Upper lobe of left lung (tissue), 6 donors: ENCODE measurements around the gene RHCE. TPM values are rescaled to one million over a fixed set of nuclear protein-coding genes. Genes with fewer than 3 reads are reported as not detected.
"Not testable (repeated sequence)": the region's sequence is repeated elsewhere in the genome, so short reads cannot be mapped to it uniquely, and the experiment has no call there.

Experiments
- ATAC-seq, 2 donors: fragments of 200-7000 bp; cut with Tn5 transposase; one replicate each; pipeline ENCODE4 v1.9.1; 2022; ENCODE audit warnings: mild to moderate bottlenecking in 2 of 2, moderate library complexity in 2 of 2; ENCODE audit not compliant: low FRiP score in 2 of 2
- DNase-seq, 2 donors: peaks; one replicate each; pipeline ENCODE4 v3.0.0-alpha.2; 2019 to 2020
- H3K27ac ChIP-seq, 4 donors: fragments of 200-600 bp; sonication (generic); one replicate each; pipeline ENCODE4 v1.5.1; 2016 to 2019
- H3K27me3 ChIP-seq, 4 donors: fragments of 200-600 bp; sonication (generic); one replicate each; pipeline ENCODE4 v1.5.1; 2017 to 2019
- H3K36me3 ChIP-seq, 4 donors: fragments of 200-600 bp; sonication (generic); one replicate each; pipeline ENCODE4 v1.5.1; 2016 to 2019
- H3K4me1 ChIP-seq, 4 donors: fragments of 200-600 bp; sonication (generic); one replicate each; pipeline ENCODE4 v1.5.1; 2018 to 2019
- H3K4me3 ChIP-seq, 4 donors: fragments of 200-600 bp; sonication (generic); one replicate each; pipeline ENCODE4 v1.5.1; 2017 to 2019; ENCODE audit warnings: mild to moderate bottlenecking in 2 of 4, moderate library complexity in 1 of 4
- H3K9me3 ChIP-seq, 4 donors: fragments of 200-600 bp; sonication (generic); one replicate each; pipeline ENCODE4 v1.5.1; 2018 to 2019
- CTCF ChIP-seq, 6 experiments: fragments of 450-650 bp in 4 of 6; fragments of 200-600 bp in 2 of 6; sonication (generic) in 2 of 6; IDR thresholded peaks; one replicate each; pipeline ENCODE4 v1.5.1; 2016 to 2019; ENCODE audit warnings: antibody characterized with exemption in 6 of 6
- EP300 ChIP-seq, 4 donors: sonication (generic); formaldehyde crosslinking; IDR thresholded peaks; one replicate each; pipeline ENCODE4 v1.5.1; 2017; ENCODE audit warnings: antibody characterized with exemption in 4 of 4, control low read depth in 2 of 4
- POLR2A ChIP-seq, 4 donors: fragments of 450-650 bp; IDR thresholded peaks; one replicate each; pipeline ENCODE4 v1.5.1; 2016 to 2017; ENCODE audit warnings: antibody characterized with exemption in 4 of 4, mild to moderate bottlenecking in 2 of 4
- POLR2AphosphoS5 ChIP-seq, 2 donors: sonication (generic); formaldehyde crosslinking; IDR thresholded peaks; one replicate each; pipeline ENCODE4 v1.5.1; 2017; ENCODE audit warnings: antibody characterized with exemption in 2 of 2
- WGBS, 2 donors: methylation state at CpG; one replicate each; pipeline ENCODE4 v1.1.5; 2017 to 2018; 5-methylcytosine and 5-hydroxymethylcytosine counted together
- total RNA-seq, 6 donors: library from RNA; depleted of rRNA in 4 of 6; stranded (reverse); fragments of >200 nt in 4 of 6; gene quantifications; one replicate each; pipeline versions ENCODE4 v1.1.0 to v1.2.1, GENCODE V29; 2016 to 2021
- donor health status: DM: no; HTN: no; CAD: no; lungs with moderate emphysema.
- donor health status: DM: no; HTN: yes; CAD: no; lungs with severe emphysema.

The RHCE gene
- total RNA-seq, 6 donors from 2014 or later = 0.34 to 2.4 (median 2.1) TPM; not detected in 1

DNA sequence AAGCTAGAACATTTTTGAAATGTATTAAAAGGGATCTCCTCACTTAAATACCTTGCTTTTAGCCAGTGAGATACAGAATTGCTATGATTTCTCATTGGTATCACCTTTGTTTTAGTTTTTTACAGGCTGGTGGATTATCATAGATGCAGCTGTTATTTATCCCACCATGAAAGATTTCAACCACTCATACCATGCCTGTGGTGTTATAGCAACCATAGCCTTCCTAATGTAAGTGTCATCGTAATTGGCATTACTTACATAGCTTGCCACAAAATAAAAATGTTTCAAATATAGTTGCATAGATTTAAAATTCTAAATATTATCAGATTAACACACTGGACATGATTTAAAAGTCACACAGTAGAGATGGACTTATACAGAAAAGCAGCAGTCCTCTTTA is 77.8 kb downstream of the RHCE start:
- peaks cover 11 to 28% (median 20%) of the 10 kb centered on the region in 4 donors for H3K4me1 ChIP-seq
- no peaks in the 10 kb centered on the region for H3K27me3 ChIP-seq
- H3K27ac ChIP-seq = no peak overlapping the region
- DNase-seq (no peak), ATAC-seq (no peak)
- H3K9me3 ChIP-seq = no peaks in the 10 kb centered on the region
- H3K36me3 ChIP-seq = peaks cover 6 to 48% (median 15%) of the 10 kb centered on the region in 4 donors
- TF ChIP-seq EP300 (IDR thresholded peaks at IDR 0.05) (no peak), POLR2A (IDR thresholded peaks at IDR 0.05) (no peak), CTCF (IDR thresholded peaks at IDR 0.05) (no peak), POLR2AphosphoS5 (IDR thresholded peaks at IDR 0.05) (no peak)
- H3K4me3 ChIP-seq = no peak overlapping the region
- 93 to 97% methylated on average over 1 of the region's 1 CpG for WGBS, 2 donors

GRCh38 chr1:25341746-25342145 is 78.9 kb downstream of the RHCE start:
- no peak overlapping the region for H3K27ac ChIP-seq
- no peaks in the 10 kb centered on the region for H3K27me3 ChIP-seq
- H3K4me1 ChIP-seq = peaks cover 11 to 28% (median 20%) of the 10 kb centered on the region in 4 donors
- WGBS, 2 donors = 81 to 88% methylated on average over 6 of the region's 6 CpGs
- no peak overlapping the region for H3K4me3 ChIP-seq
- TF ChIP-seq POLR2AphosphoS5 (IDR thresholded peaks at IDR 0.05) = no peak
- TF ChIP-seq CTCF (IDR thresholded peaks at IDR 0.05) = no peak
- TF ChIP-seq POLR2A (IDR thresholded peaks at IDR 0.05) = no peak
- TF ChIP-seq EP300 (IDR thresholded peaks at IDR 0.05) = no peak
- DNase-seq (no peak), ATAC-seq (no peak)
- no peaks in the 10 kb centered on the region for H3K9me3 ChIP-seq
- H3K36me3 ChIP-seq = peaks cover 0 to 38% (median 13%) of the 10 kb centered on the region in 4 donors

DNA sequence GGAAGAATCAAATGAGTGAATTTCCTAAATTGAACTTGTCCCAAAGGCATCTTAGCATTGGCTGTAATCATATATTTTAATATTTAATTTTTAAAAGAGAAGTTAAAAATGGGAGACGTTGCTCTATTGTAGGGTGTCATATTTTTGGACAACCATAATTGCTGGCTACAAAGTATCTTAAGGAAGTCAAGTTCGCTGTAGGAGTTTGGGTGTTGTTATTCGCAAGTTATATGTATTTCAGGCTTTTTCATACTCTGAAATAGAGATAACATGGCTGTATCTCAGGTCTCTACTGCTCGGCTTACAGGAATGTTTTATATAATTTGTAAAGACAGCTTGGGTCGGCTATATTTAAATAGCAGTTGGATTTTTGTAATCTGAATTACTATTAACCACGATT is 81.6 kb downstream of the RHCE start:
- no peaks in the 10 kb centered on the region for H3K9me3 ChIP-seq
- peak overlapping the region; percentile 36 to 89 (median 74) for H3K4me3 ChIP-seq
- WGBS, 2 donors = 0% methylated on average over 6 of the region's 6 CpGs
- peaks cover 11 to 28% (median 20%) of the 10 kb centered on the region in 4 donors for H3K4me1 ChIP-seq
- ATAC-seq = no peak
- H3K27ac ChIP-seq = peak overlapping the region; percentile 94 to 97 (median 96)
- DNase-seq = no peak
- H3K36me3 ChIP-seq = peaks cover 0 to 12% (median 6%) of the 10 kb centered on the region in 4 donors
- TF ChIP-seq POLR2A (IDR thresholded peaks at IDR 0.05) = no peak
- no peak for TF ChIP-seq EP300 (IDR thresholded peaks at IDR 0.05)
- no peak for TF ChIP-seq CTCF (IDR thresholded peaks at IDR 0.05)
- no peak for TF ChIP-seq POLR2AphosphoS5 (IDR thresholded peaks at IDR 0.05)
- H3K27me3 ChIP-seq = no peaks in the 10 kb centered on the region

DNA sequence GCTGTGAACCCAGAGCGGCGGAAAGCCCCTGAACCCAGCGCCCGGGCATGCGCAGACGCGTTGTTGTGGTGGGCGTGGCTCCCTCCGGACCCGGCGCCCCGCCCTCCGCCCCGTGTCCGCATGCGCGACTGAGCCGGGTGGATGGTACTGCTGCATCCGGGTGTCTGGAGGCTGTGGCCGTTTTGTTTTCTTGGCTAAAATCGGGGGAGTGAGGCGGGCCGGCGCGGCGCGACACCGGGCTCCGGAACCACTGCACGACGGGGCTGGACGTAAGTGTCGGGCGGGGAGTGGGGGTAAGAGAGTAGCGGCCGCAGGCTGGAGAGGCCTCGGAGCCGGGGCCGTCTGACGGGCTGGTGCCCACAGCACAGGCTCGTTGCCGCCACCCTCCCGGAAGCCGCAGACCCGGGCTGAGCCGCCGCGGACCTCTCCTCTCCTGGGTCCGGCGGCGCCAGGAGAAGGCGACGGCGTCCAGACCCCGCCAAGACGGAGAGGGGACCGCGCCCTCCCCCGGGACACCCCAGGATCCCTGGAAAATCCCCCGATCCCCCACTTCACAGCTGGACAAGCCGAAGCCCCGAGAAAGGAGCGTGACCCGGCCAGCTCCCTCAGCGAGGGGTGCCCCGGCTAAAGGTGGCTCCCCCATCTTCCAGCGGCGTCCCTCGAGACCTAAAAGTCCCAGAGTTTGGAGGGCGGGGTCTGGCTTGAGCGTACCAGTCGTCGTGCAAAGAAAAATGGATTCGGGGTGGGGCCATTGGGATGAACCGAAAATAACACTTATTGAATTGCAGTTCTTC is 82.2 kb downstream of the RHCE start, which contains the start of gene TMEM50A:
Gene TMEM50A (plus strand): TSS at position 147 of the 794 bp plus-strand sequence. CDS start 2,153 bp downstream, outside the sequence.
- Histone ChIP-seq H3K36me3 (peaks cover 0 to 8% (median 4%) of the 10 kb centered on the region in 4 donors), H3K9me3 (no peaks in the 10 kb centered on the region), H3K4me1 (peaks cover 11 to 28% (median 20%) of the 10 kb centered on the region in 4 donors), H3K27me3 (no peaks in the 10 kb centered on the region), H3K27ac (peak within 1 kb of the TSS; percentile 94 to 97 (median 96)), H3K4me3 (peak within 1 kb of the TSS; percentile 69 to 89 (median 74))
- TF ChIP-seq POLR2A (IDR thresholded peaks at IDR 0.05) = peak in 3 of 4 donors; percentile 77 to 93 (median 89)
- no peak for TF ChIP-seq EP300 (IDR thresholded peaks at IDR 0.05)
- peak; percentile 91 to 96 for TF ChIP-seq POLR2AphosphoS5 (IDR thresholded peaks at IDR 0.05)
- peak in 2 of 6 experiments; percentile 11 to 16 for TF ChIP-seq CTCF (IDR thresholded peaks at IDR 0.05)
- ATAC-seq (peak; percentile 99), DNase-seq (peak; percentile 92 to 99)
- WGBS, 2 donors = 0 to 1% methylated on average over 23 to 37 of the region's 75 CpGs

- DNase-seq = peak in 1 of 2 donors; percentile 77
- H3K27me3 ChIP-seq = not testable (repeated sequence)
Observed at GRCh38 chr1:25337483-25338187, 83.0 kb downstream of the RHCE start.

DNA sequence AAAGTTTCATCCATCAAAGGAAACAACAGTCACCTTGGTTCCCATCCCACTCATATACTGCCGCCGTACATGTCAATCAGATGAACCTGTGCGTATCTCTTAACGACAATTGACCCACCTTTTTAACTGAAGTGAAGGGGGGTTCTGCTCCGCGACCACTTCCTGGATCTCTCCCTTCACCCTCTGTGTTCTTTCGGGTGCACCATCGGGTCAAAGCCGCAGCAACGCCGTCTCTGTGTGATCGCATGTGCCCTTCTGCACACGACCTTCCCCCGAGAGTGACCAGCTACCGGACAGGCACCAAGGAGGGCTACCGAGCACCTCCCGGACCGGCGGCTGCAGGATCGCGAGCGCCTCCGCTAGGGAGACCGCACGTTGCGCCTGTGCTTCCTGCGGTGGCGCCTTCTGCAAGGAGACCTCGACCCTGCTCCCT is 83.7 kb downstream of the RHCE start:
- WGBS, 2 donors = 0 to 1% methylated on average over 9 to 12 of the region's 29 CpGs
- ATAC-seq (peak; percentile 76 to 84), DNase-seq (peak; percentile 48 to 88)
- H3K9me3 ChIP-seq, H3K27me3 ChIP-seq, H3K36me3 ChIP-seq: not testable (repeated sequence)
- peak overlapping the region; percentile 62 to 77 (median 64) for H3K4me3 ChIP-seq
- H3K27ac ChIP-seq = peak overlapping the region in 3 of 4 donors; percentile 30 to 66 (median 65)
- peaks cover 11 to 28% (median 20%) of the 10 kb centered on the region in 4 donors for H3K4me1 ChIP-seq

More at GRCh38 chr1:25337483-25338187, 83.0 kb downstream of the RHCE start:
- H3K27ac ChIP-seq = peak overlapping the region; percentile 94 to 97 (median 96)
- peak; percentile 90 to 91 for ATAC-seq
- peak overlapping the region; percentile 69 to 89 (median 74) for H3K4me3 ChIP-seq
- not testable (repeated sequence) for H3K9me3 ChIP-seq, H3K36me3 ChIP-seq
- WGBS, 2 donors = 0% methylated on average over 5 to 12 of the region's 39 CpGs
- H3K4me1 ChIP-seq = peaks cover 11 to 28% (median 20%) of the 10 kb centered on the region in 4 donors

DNA sequence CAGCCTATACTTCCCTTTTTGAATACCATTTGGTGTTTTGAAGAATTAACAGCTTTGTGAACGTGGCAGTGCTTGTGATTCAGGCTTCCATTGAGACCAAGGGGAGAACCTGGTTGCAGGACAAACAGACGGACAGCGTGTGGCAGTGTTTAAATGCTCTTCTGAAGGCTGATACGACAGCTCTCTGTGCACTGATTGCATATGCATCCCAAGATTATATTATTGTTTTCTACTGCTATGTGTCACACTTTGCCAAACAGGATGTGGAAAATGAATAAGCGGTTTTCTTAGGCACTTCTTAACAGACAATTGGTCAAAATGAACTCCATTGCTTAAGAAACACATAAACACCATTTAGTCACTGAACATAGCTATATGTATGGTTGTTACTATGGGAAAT is 90.7 kb downstream of the RHCE start:
- H3K9me3 ChIP-seq, DNase-seq, ATAC-seq, H3K4me3 ChIP-seq, H3K27me3 ChIP-seq, H3K36me3 ChIP-seq: not testable (repeated sequence)
- WGBS, 2 donors = 31 to 36% methylated on average over 4 to 5 of the region's 5 CpGs
- Histone ChIP-seq H3K27ac (peak overlapping the region in 2 of 4 donors; percentile 42 to 69), H3K4me1 (peaks cover 0 to 10% (median 7%) of the 10 kb centered on the region in 4 donors)
